ENCODE data around the gene EEPD1. TPM values are rescaled to one million over a fixed set of nuclear protein-coding genes. Genes with fewer than 3 reads are reported as not detected.

Gene EEPD1
- total RNA-seq, 1 donor from 2014 or later, result 14.0 TPM

DNA sequence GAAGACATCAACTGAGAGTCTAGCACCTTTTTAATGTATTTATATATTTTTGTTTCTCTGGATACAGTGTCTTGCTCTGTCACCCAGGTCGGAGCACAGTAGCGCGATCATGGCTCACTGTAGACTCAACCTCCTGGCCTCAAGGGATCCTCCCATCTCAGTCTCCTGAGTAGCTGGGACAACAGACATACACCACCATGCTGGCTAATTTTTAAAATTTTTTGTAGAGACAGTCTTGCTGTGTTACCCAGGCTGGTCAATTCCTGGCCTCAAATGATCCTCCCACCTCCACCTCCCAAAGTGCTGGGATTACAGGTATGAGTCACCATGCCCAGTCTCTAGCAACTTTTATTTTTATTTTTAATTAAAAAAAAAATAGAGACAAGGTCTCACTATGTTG, 185.2 kb downstream of the EEPD1 start:
- H3K27me3 ChIP-seq, result no peaks in the 10 kb centered on the region
- H3K4me1 ChIP-seq, result no peaks in the 10 kb centered on the region
- no peak for DNase-seq (ENCODE audit: low spot score in 2 of 2)
- no peak overlapping the region for H3K4me3 ChIP-seq
- H3K27ac ChIP-seq, result no peak overlapping the region
- intact Hi-C loops (cut with DNase I), result no loop called here
- no peaks in the 10 kb centered on the region for H3K36me3 ChIP-seq
- no peaks in the 10 kb centered on the region for H3K9me3 ChIP-seq
- TF ChIP-seq, protein P1, sequence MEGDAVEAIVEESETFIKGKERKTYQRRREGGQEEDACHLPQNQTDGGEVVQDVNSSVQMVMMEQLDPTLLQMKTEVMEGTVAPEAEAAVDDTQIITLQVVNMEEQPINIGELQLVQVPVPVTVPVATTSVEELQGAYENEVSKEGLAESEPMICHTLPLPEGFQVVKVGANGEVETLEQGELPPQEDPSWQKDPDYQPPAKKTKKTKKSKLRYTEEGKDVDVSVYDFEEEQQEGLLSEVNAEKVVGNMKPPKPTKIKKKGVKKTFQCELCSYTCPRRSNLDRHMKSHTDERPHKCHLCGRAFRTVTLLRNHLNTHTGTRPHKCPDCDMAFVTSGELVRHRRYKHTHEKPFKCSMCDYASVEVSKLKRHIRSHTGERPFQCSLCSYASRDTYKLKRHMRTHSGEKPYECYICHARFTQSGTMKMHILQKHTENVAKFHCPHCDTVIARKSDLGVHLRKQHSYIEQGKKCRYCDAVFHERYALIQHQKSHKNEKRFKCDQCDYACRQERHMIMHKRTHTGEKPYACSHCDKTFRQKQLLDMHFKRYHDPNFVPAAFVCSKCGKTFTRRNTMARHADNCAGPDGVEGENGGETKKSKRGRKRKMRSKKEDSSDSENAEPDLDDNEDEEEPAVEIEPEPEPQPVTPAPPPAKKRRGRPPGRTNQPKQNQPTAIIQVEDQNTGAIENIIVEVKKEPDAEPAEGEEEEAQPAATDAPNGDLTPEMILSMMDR (IDR thresholded peaks at IDR 0.05), result no peak

DNA sequence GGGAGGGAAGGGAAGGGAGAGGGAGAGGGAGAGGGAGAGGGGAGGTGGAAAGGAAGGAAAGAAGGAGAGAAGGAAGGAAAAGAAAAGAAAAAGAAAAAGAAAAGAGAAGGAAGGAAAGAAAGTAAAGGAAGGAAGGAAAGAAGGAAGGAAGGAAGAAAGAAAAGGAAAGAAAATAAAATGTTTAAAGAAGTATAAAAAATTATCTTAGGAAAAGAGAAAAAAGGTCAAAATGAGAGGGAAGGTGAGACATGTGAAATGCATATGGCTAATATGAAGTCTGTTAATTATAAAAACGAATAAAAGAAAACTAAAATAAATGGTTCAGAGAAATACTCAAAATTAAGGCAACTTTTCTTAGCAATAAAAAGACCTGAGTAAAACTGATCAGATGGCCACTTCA, 190.5 kb downstream of the EEPD1 start:
- Histone ChIP-seq H3K9me3 (no peaks in the 10 kb centered on the region), H3K4me1 (no peaks in the 10 kb centered on the region), H3K36me3 (no peaks in the 10 kb centered on the region), H3K27me3 (no peaks in the 10 kb centered on the region), H3K4me3 (no peak overlapping the region), H3K27ac (no peak overlapping the region)
- intact Hi-C loops (cut with DNase I), result no loop called here
- DNase-seq (ENCODE audit: low spot score in 2 of 2), result no peak
- TF ChIP-seq, protein P1 (IDR thresholded peaks at IDR 0.05), result no peak

DNA sequence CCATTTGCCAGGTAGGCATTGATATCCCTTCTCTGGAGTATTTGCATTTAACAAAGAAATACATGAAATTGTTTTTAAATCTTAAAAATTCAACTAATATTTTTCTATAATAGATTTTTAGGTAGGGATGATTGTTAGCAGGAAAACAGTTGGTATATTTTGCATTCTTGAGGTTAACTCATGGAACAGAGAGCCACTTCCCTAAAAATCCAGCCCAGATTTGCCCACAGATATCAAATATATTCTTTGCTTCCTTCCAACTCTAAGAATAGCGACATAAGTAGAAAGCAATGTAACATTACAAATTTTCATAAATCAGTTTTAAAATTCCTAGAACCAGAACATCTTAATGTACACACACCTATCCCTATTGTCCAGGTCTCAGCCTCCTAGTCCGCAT, 191.6 kb downstream of the EEPD1 start:
- DNase-seq (ENCODE audit: low spot score in 2 of 2), result no peak
- Histone ChIP-seq H3K27ac (no peak overlapping the region), H3K4me3 (no peak overlapping the region), H3K36me3 (no peaks in the 10 kb centered on the region), H3K9me3 (no peaks in the 10 kb centered on the region), H3K4me1 (no peaks in the 10 kb centered on the region), H3K27me3 (no peaks in the 10 kb centered on the region)
- intact Hi-C loops (cut with DNase I), result no loop called here
- TF ChIP-seq, protein P1 (IDR thresholded peaks at IDR 0.05), result no peak

DNA sequence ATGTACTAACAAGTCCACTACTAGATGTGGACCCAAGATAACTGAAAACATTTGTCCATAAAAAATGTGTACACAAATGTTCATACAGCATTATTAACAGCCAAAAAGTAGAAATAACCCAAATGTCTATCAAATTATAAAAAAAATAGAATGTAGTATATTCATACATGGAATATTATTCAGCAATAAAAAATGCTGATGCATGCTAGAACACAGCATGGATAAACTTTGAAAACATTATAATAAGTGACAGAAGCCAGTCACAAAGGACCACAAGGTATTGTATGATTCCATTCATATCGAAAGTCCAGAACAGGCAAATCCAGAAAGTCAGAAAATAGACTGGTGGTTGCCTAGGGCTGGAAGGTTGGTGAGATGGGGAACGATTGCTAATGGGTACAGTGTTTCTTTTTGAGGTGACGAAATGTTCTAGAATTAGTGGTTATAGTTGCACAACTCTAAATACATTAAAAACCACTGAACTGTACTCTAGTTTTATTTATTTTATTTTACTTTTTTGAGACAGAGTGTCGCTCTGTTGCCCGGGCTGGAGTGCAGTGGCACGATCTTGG, 193.3 kb downstream of the EEPD1 start:
- no peak overlapping the region for H3K4me3 ChIP-seq
- no peak overlapping the region for H3K27ac ChIP-seq
- no peaks in the 10 kb centered on the region for H3K36me3 ChIP-seq
- no peaks in the 10 kb centered on the region for H3K27me3 ChIP-seq
- TF ChIP-seq, protein P1 (IDR thresholded peaks at IDR 0.05), result no peak
- intact Hi-C loops (cut with DNase I), result no loop called here
- H3K9me3 ChIP-seq, result no peaks in the 10 kb centered on the region
- H3K4me1 ChIP-seq, result no peaks in the 10 kb centered on the region
- no peak for DNase-seq (ENCODE audit: low spot score in 2 of 2)

DNA sequence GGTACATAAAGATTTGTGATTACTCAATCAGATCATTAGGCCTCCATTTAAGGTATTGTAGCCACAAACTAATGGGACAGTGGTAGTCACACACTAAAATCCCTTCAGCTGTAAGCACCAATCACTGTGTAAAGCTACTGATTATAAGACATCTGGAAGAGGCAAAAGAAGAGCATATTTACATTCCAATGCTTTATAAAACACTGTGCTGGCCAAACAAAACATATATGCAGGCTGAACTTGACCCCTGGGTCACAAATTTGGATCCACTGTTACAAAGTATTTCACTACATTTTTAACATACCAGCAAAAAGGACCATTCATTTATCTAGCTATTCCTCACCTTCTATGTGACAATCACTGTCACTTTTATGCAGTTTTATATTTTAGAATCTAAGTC, 195.2 kb downstream of the EEPD1 start:
- no peaks in the 10 kb centered on the region for H3K9me3 ChIP-seq
- no peaks in the 10 kb centered on the region for H3K36me3 ChIP-seq
- no peaks in the 10 kb centered on the region for H3K27me3 ChIP-seq
- no peak overlapping the region for H3K27ac ChIP-seq
- TF ChIP-seq, protein P1 (IDR thresholded peaks at IDR 0.05), result no peak
- intact Hi-C loops (cut with DNase I), result no loop called here
- H3K4me1 ChIP-seq, result no peaks in the 10 kb centered on the region
- DNase-seq (ENCODE audit: low spot score in 2 of 2), result no peak
- H3K4me3 ChIP-seq, result no peak overlapping the region

DNA sequence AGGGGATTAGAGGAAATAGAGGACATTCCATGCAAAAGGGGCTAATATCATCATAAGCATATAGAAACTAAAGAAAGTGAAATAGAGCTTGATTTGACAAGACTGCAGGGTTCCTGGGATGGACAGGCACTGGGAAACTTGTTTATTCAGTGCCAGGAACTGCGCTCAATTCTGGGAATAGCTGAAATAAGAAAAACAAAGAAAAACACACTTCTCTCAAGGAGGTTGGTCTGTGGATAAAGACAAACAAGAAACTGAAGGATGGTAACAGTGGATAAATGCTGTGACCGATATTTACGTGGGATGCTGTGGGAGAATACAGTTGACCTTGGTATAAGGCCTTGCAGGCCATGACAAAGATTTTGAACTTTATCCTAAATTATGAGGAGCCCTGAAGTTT, 195.7 kb downstream of the EEPD1 start:
- DNase-seq (ENCODE audit: low spot score in 2 of 2), result no peak
- TF ChIP-seq, protein P1 (IDR thresholded peaks at IDR 0.05), result no peak
- Histone ChIP-seq H3K4me3 (no peak overlapping the region), H3K27me3 (no peaks in the 10 kb centered on the region), H3K4me1 (no peaks in the 10 kb centered on the region), H3K27ac (no peak overlapping the region), H3K36me3 (no peaks in the 10 kb centered on the region), H3K9me3 (no peaks in the 10 kb centered on the region)
- intact Hi-C loops (cut with DNase I), result no loop called here
